GM23338 (cell line): Measurements from ENCODE around the gene TMEM214. TPM values are rescaled to one million over a fixed set of nuclear protein-coding genes. Genes with fewer than 3 reads are reported as not detected.

ENCODE experiments used
- ATAC-seq: fragments of 200-7000 bp; cut with Tn5 transposase; 3 replicates; pipeline ENCODE4 v1.9.1; 2020
- DNase-seq: peaks from one replicate; pipeline ENCODE4 v3.0.0-alpha.2; 2015; ENCODE audit warnings: low spot score
- H2AFZ ChIP-seq: fragments of 200-600 bp; sonication (generic); 2 replicates; pipeline ENCODE4 v1.8.0; 2016; ENCODE audit warnings: antibody characterized with exemption, mild to moderate bottlenecking, moderate library complexity
- H3F3A ChIP-seq: fragments of 200-600 bp; sonication (generic); replicated peaks from 2 replicates; pipeline ENCODE4 v1.8.0; 2017; ENCODE audit warnings: antibody characterized with exemption, mixed run types, low read depth
- H3K27ac ChIP-seq: fragments of 200-600 bp; sonication (generic); 2 replicates; pipeline ENCODE4 v1.6.1; 2016; ENCODE audit warnings: low read depth
- H3K27me3 ChIP-seq: fragments of 200-600 bp; sonication (generic); 2 replicates; pipeline ENCODE4 v1.8.0; 2016; ENCODE audit warnings: mild to moderate bottlenecking, mixed run types, moderate library complexity; ENCODE audit not compliant: insufficient read depth
- H3K36me3 ChIP-seq: fragments of 200-600 bp; sonication (generic); 2 replicates; pipeline ENCODE4 v1.8.0; 2016; ENCODE audit warnings: mild to moderate bottlenecking; ENCODE audit not compliant: insufficient read depth
- H3K4me1 ChIP-seq: fragments of 200-600 bp; sonication (generic); 2 replicates; pipeline ENCODE4 v1.8.0; 2016; ENCODE audit warnings: mild to moderate bottlenecking, moderate library complexity; ENCODE audit not compliant: insufficient read depth
- H3K4me2 ChIP-seq: fragments of 200-600 bp; sonication (generic); 2 replicates; pipeline ENCODE4 v1.7.1; 2017; ENCODE audit warnings: mixed run types
- H3K4me3 ChIP-seq: fragments of 200-600 bp; sonication (generic); 2 replicates; pipeline ENCODE4 v1.6.1; 2016; ENCODE audit warnings: mixed run types
- H3K79me2 ChIP-seq: fragments of 200-600 bp; sonication (generic); replicated peaks from 2 replicates; pipeline ENCODE4 v1.8.0; 2017; ENCODE audit warnings: mild to moderate bottlenecking; ENCODE audit not compliant: insufficient read depth
- H3K9me2 ChIP-seq: fragments of 200-600 bp; sonication (generic); 2 replicates; pipeline ENCODE4 v1.8.0; 2017; ENCODE audit not compliant: insufficient read depth
- H4K20me1 ChIP-seq: fragments of 200-600 bp; sonication (generic); replicated peaks from 2 replicates; pipeline ENCODE4 v1.8.0; 2017; ENCODE audit warnings: mild to moderate bottlenecking; ENCODE audit not compliant: insufficient read depth
- H3K27ac Mint-ChIP-seq: 2 replicates; pipeline ENCODE4 v1.8.0; 2020; ENCODE audit warnings: inconsistent platforms, mild to moderate bottlenecking, moderate library complexity, mixed read lengths
- H3K27me3 Mint-ChIP-seq: 3 replicates; pipeline ENCODE4 v1.8.0; 2022; ENCODE audit warnings: low read depth, mild to moderate bottlenecking, moderate library complexity, mixed read lengths, inconsistent platforms; ENCODE audit not compliant: insufficient read depth, poor library complexity
- H3K36me3 Mint-ChIP-seq: 3 replicates; pipeline ENCODE4 v1.8.0; 2021; ENCODE audit warnings: low read depth, mild to moderate bottlenecking, inconsistent platforms, moderate library complexity, mixed read lengths
- H3K4me1 Mint-ChIP-seq: 3 replicates; pipeline ENCODE4 v1.8.0; 2020; ENCODE audit warnings: mild to moderate bottlenecking, inconsistent platforms, mixed read lengths
- H3K4me3 Mint-ChIP-seq: 3 replicates; pipeline ENCODE4 v1.8.0; 2021; ENCODE audit warnings: moderate library complexity, mild to moderate bottlenecking, inconsistent platforms, mixed read lengths
- H3K9me3 Mint-ChIP-seq: 3 replicates; pipeline ENCODE4 v1.8.0; 2020; ENCODE audit warnings: moderate library complexity, mild to moderate bottlenecking, inconsistent platforms, mixed read lengths
- CREB1 ChIP-seq: fragments of 250-450 bp; sonication (Bioruptor Pico); IDR thresholded peaks from 2 replicates; pipeline ENCODE4 v1.5.0; 2020; ENCODE audit warnings: low read depth, mild to moderate bottlenecking, moderate library complexity
- EZH2 ChIP-seq: fragments of 200-600 bp; sonication (generic); IDR thresholded peaks from one replicate; pipeline ENCODE4 v1.8.0; 2017; ENCODE audit warnings: antibody characterized with exemption, mild to moderate bottlenecking, low read depth; ENCODE audit not compliant: unreplicated experiment
- EZH2phosphoT487 ChIP-seq: fragments of 200-600 bp; sonication (generic); IDR thresholded peaks from one replicate; pipeline ENCODE4 v1.8.1; 2018; ENCODE audit warnings: antibody characterized with exemption; ENCODE audit not compliant: unreplicated experiment
- JUNB ChIP-seq: IDR thresholded peaks from one replicate; pipeline ENCODE4 v1.6.1; 2016; ENCODE audit warnings: antibody characterized with exemption; ENCODE audit not compliant: unreplicated experiment
- NANOG ChIP-seq: IDR thresholded peaks from 2 replicates; pipeline ENCODE4 v1.6.1; 2016; ENCODE audit warnings: antibody characterized with exemption, borderline replicate concordance
- POLR2AphosphoS5 ChIP-seq: IDR thresholded peaks from 2 replicates; pipeline ENCODE4 v1.6.1; 2016; ENCODE audit warnings: antibody characterized with exemption, low read depth
- STAT1 ChIP-seq: IDR thresholded peaks from one replicate; pipeline ENCODE4 v1.6.1; 2016; ENCODE audit warnings: antibody characterized with exemption; ENCODE audit not compliant: unreplicated experiment
- ZNF114 ChIP-seq: fragments of 250-450 bp; sonication (Bioruptor Pico); IDR thresholded peaks from 2 replicates; pipeline ENCODE4 v1.5.0; 2020; ENCODE audit warnings: mild to moderate bottlenecking, moderate library complexity
- ZNF331 ChIP-seq: fragments of 250-450 bp; sonication (Bioruptor Pico); IDR thresholded peaks from 2 replicates; pipeline ENCODE4 v1.5.0; 2020; ENCODE audit warnings: low read depth, mild to moderate bottlenecking, moderate library complexity
- polyA plus RNA-seq: library from polyadenylated mRNA; unstranded; fragments of >200 nt; fragmentation: Nextera tagmentation; extraction: Ambion mirVana; gene quantifications from 2 replicates; pipeline ENCODE4 v1.2.1, GENCODE V29; 2016
- total RNA-seq: library from RNA; depleted of rRNA; stranded (reverse); fragments of >200 nt; shearing (Covaris generic); gene quantifications from 2 replicates; pipeline ENCODE4 v1.2.3, GENCODE V29; 2014
- TF ChIP-seq, protein P1 (sequence below): IDR thresholded peaks from one replicate; pipeline ENCODE4 v1.6.1; 2018; ENCODE audit warnings: antibody characterized with exemption; ENCODE audit not compliant: unreplicated experiment
- TF ChIP-seq, protein P2 (sequence below): IDR thresholded peaks from 2 replicates; pipeline ENCODE4 v1.6.1; 2016; ENCODE audit warnings: antibody characterized with exemption
- TF ChIP-seq, protein P3 (sequence below), 2 experiments: fragments of 200-600 bp in 1 of 2; sonication (generic) in 1 of 2; conservative IDR thresholded peaks; 2 replicates each; pipeline versions ENCODE4 v1.5.1 to v1.6.1; 2016 to 2017; ENCODE audit warnings: antibody characterized with exemption in 2 of 2, low read depth in 2 of 2, mild to moderate bottlenecking in 2 of 2, moderate library complexity in 1 of 2
- TF ChIP-seq, protein P4 (sequence below): fragments of 250-450 bp; sonication (Bioruptor Pico); IDR thresholded peaks from 2 replicates; pipeline ENCODE4 v1.5.0; 2020; ENCODE audit warnings: mild to moderate bottlenecking, moderate library complexity

The TMEM214 gene
- total and polyA plus RNA-seq, 2 experiments from 2014 or later: 18.4 to 36.5 TPM

DNA sequence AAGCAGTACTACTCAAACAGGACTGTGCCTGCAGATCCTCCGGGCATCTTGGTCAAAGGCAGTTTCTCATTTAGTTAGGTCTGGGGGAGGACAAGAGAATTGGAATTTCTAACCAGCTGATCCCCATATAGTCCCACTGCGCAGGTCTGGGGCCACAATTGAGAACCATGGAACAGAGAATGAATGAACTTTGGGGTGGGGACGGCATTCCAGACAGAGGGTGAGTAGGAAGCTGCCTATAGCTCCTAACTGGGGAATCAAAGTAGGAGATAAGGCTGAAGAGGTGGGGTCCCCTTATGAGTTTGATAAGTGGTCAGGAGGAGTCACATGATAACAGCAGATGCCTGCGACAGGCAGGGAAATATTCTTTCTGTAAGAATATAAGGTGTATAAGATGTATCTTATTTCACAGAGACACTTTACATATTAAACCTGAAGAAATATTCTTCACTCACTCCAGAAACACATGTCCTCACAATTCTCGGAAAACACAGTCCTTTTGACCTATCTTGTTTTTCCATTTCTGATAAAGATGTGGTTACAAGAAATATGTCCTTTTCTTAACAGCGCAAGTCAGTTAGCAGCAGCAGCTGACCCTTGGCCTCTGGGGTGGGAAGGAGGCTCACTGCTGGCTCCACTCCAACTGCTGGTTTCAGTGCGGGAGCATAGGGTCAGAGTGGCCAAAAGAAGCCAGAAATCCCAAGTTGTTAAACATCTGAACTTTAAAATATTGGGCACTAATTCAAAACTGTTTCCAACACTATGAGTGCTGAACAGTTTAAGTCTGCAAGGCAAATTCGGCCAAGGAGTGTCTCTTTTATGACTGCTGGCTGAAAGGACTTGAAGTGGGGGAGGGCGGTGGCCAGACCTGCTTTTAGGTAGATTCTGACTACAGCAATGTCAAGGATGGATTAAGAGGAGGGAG lies 12.6 kb upstream of the TMEM214 start:
- DNase-seq: no peak
- no peaks in the 10 kb centered on the region for H3K36me3 ChIP-seq
- H3F3A ChIP-seq: no peaks in the 10 kb centered on the region
- Mint-ChIP-seq H3K4me3 (no peak overlapping the region), H3K4me1 (peaks cover 26% of the 10 kb centered on the region), H3K9me3 (no peaks in the 10 kb centered on the region), H3K27me3 (peaks cover 13% of the 10 kb centered on the region), H3K27ac (no peak overlapping the region), H3K36me3 (peaks cover under 1% of the 10 kb centered on the region; the same call in 2 of the 3 replicates)
- H4K20me1 ChIP-seq: no peaks in the 10 kb centered on the region; the same call in 1 of the 2 replicates
- H3K79me2 ChIP-seq: no peaks in the 10 kb centered on the region
- TF ChIP-seq, protein P1, sequence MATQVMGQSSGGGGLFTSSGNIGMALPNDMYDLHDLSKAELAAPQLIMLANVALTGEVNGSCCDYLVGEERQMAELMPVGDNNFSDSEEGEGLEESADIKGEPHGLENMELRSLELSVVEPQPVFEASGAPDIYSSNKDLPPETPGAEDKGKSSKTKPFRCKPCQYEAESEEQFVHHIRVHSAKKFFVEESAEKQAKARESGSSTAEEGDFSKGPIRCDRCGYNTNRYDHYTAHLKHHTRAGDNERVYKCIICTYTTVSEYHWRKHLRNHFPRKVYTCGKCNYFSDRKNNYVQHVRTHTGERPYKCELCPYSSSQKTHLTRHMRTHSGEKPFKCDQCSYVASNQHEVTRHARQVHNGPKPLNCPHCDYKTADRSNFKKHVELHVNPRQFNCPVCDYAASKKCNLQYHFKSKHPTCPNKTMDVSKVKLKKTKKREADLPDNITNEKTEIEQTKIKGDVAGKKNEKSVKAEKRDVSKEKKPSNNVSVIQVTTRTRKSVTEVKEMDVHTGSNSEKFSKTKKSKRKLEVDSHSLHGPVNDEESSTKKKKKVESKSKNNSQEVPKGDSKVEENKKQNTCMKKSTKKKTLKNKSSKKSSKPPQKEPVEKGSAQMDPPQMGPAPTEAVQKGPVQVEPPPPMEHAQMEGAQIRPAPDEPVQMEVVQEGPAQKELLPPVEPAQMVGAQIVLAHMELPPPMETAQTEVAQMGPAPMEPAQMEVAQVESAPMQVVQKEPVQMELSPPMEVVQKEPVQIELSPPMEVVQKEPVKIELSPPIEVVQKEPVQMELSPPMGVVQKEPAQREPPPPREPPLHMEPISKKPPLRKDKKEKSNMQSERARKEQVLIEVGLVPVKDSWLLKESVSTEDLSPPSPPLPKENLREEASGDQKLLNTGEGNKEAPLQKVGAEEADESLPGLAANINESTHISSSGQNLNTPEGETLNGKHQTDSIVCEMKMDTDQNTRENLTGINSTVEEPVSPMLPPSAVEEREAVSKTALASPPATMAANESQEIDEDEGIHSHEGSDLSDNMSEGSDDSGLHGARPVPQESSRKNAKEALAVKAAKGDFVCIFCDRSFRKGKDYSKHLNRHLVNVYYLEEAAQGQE: no peak
- no peak for TF ChIP-seq ZNF114 (CRISPR knock-in tag)
- TF ChIP-seq CREB1 (CRISPR knock-in tag): no peak
- no peak for TF ChIP-seq EZH2phosphoT487
- TF ChIP-seq POLR2AphosphoS5: no peak
- no peak for TF ChIP-seq ZNF331 (CRISPR knock-in tag)
- TF ChIP-seq STAT1: no peak
- TF ChIP-seq, protein P2, sequence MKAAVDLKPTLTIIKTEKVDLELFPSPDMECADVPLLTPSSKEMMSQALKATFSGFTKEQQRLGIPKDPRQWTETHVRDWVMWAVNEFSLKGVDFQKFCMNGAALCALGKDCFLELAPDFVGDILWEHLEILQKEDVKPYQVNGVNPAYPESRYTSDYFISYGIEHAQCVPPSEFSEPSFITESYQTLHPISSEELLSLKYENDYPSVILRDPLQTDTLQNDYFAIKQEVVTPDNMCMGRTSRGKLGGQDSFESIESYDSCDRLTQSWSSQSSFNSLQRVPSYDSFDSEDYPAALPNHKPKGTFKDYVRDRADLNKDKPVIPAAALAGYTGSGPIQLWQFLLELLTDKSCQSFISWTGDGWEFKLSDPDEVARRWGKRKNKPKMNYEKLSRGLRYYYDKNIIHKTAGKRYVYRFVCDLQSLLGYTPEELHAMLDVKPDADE: no peak
- no peak for TF ChIP-seq JUNB
- no peak for TF ChIP-seq EZH2
- TF ChIP-seq, protein P3, sequence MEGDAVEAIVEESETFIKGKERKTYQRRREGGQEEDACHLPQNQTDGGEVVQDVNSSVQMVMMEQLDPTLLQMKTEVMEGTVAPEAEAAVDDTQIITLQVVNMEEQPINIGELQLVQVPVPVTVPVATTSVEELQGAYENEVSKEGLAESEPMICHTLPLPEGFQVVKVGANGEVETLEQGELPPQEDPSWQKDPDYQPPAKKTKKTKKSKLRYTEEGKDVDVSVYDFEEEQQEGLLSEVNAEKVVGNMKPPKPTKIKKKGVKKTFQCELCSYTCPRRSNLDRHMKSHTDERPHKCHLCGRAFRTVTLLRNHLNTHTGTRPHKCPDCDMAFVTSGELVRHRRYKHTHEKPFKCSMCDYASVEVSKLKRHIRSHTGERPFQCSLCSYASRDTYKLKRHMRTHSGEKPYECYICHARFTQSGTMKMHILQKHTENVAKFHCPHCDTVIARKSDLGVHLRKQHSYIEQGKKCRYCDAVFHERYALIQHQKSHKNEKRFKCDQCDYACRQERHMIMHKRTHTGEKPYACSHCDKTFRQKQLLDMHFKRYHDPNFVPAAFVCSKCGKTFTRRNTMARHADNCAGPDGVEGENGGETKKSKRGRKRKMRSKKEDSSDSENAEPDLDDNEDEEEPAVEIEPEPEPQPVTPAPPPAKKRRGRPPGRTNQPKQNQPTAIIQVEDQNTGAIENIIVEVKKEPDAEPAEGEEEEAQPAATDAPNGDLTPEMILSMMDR (conservative IDR thresholded peaks at IDR 0.05; ENCODE audit: low read depth in 2 of 2): no peak
- no peak for TF ChIP-seq NANOG
- TF ChIP-seq, protein P4, sequence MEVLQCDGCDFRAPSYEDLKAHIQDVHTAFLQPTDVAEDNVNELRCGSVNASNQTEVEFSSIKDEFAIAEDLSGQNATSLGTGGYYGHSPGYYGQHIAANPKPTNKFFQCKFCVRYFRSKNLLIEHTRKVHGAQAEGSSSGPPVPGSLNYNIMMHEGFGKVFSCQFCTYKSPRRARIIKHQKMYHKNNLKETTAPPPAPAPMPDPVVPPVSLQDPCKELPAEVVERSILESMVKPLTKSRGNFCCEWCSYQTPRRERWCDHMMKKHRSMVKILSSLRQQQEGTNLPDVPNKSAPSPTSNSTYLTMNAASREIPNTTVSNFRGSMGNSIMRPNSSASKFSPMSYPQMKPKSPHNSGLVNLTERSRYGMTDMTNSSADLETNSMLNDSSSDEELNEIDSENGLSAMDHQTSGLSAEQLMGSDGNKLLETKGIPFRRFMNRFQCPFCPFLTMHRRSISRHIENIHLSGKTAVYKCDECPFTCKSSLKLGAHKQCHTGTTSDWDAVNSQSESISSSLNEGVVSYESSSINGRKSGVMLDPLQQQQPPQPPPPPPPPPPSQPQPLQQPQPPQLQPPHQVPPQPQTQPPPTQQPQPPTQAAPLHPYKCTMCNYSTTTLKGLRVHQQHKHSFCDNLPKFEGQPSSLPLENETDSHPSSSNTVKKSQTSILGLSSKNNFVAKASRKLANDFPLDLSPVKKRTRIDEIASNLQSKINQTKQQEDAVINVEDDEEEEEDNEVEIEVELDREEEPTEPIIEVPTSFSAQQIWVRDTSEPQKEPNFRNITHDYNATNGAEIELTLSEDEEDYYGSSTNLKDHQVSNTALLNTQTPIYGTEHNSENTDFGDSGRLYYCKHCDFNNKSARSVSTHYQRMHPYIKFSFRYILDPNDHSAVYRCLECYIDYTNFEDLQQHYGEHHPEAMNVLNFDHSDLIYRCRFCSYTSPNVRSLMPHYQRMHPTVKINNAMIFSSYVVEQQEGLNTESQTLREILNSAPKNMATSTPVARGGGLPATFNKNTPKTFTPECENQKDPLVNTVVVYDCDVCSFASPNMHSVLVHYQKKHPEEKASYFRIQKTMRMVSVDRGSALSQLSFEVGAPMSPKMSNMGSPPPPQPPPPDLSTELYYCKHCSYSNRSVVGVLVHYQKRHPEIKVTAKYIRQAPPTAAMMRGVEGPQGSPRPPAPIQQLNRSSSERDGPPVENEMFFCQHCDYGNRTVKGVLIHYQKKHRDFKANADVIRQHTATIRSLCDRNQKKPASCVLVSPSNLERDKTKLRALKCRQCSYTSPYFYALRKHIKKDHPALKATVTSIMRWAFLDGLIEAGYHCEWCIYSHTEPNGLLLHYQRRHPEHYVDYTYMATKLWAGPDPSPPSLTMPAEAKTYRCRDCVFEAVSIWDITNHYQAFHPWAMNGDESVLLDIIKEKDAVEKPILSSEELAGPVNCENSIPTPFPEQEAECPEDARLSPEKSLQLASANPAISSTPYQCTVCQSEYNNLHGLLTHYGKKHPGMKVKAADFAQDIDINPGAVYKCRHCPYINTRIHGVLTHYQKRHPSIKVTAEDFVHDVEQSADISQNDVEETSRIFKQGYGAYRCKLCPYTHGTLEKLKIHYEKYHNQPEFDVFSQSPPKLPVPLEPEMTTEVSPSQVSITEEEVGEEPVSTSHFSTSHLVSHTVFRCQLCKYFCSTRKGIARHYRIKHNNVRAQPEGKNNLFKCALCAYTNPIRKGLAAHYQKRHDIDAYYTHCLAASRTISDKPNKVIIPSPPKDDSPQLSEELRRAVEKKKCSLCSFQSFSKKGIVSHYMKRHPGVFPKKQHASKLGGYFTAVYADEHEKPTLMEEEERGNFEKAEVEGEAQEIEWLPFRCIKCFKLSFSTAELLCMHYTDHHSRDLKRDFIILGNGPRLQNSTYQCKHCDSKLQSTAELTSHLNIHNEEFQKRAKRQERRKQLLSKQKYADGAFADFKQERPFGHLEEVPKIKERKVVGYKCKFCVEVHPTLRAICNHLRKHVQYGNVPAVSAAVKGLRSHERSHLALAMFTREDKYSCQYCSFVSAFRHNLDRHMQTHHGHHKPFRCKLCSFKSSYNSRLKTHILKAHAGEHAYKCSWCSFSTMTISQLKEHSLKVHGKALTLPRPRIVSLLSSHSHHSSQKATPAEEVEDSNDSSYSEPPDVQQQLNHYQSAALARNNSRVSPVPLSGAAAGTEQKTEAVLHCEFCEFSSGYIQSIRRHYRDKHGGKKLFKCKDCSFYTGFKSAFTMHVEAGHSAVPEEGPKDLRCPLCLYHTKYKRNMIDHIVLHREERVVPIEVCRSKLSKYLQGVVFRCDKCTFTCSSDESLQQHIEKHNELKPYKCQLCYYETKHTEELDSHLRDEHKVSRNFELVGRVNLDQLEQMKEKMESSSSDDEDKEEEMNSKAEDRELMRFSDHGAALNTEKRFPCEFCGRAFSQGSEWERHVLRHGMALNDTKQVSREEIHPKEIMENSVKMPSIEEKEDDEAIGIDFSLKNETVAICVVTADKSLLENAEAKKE (CRISPR knock-in tag): no peak
- no peak for ATAC-seq
- no peak overlapping the region for H3K4me3 ChIP-seq
- H2AFZ ChIP-seq: no peak overlapping the region
- peaks cover 12% of the 10 kb centered on the region for H3K4me1 ChIP-seq
- no peaks in the 10 kb centered on the region for H3K9me2 ChIP-seq
- no peak overlapping the region for H3K4me2 ChIP-seq
- H3K27ac ChIP-seq: no peak overlapping the region
- H3K27me3 ChIP-seq: no peaks in the 10 kb centered on the region
